GM13976 (cell line): Measurements from ENCODE around the gene SPTY2D1.

Source experiments
- DNase-seq: peaks from one replicate; pipeline ENCODE4 v3.0.0; 2012; ENCODE audit warnings: low spot score
- CTCF ChIP-seq: IDR thresholded peaks from 2 replicates; pipeline ENCODE4 v1.5.1; 2012; ENCODE audit warnings: borderline replicate concordance, mild to moderate bottlenecking; ENCODE audit not compliant: insufficient read depth; ENCODE audit errors: extremely low read depth, missing control alignments, control extremely low read depth
- in situ Hi-C: fragments of 300-500 bp; cut with MboI; formaldehyde crosslinking; loops from one replicate; pipeline ENCODE4 v1.12.0; 2022; ENCODE audit warnings: low sequenced_read_pairs, mixed read lengths, inconsistent platforms; ENCODE audit not compliant: unreplicated experiment

The SPTY2D1 gene

GRCh38 chr11:18641677-18642076 lies 7.5 kb upstream of the SPTY2D1 start:
- in situ Hi-C loops = no loop called here
- DNase-seq = no peak
- no peak for TF ChIP-seq CTCF

GRCh38 chr11:18633256-18634139 lies 644 bp downstream of the SPTY2D1 start:
- in situ Hi-C loops = no loop called here
- peak; percentile 38 for DNase-seq
- no peak for TF ChIP-seq CTCF

GRCh38 chr11:18632841-18633240 lies 1.3 kb downstream of the SPTY2D1 start:
- in situ Hi-C loops = no loop called here
- no peak for DNase-seq
- no peak for TF ChIP-seq CTCF

GRCh38 chr11:18624161-18624560 lies 10.0 kb downstream of the SPTY2D1 start:
- TF ChIP-seq CTCF = no peak
- in situ Hi-C loops = no loop called here
- DNase-seq = no peak

GRCh38 chr11:18623707-18624106 lies 10.4 kb downstream of the SPTY2D1 start:
- in situ Hi-C loops = no loop called here
- TF ChIP-seq CTCF = no peak
- no peak for DNase-seq

- in situ Hi-C loops = no loop called here
- TF ChIP-seq CTCF = no peak
- DNase-seq = no peak
These were observed 15.7 kb downstream of the SPTY2D1 start for GRCh38 chr11:18618342-18619025.
